Eye (tissue), 1 donor: ENCODE measurements around the gene SNAPC1.
A peak's percentile ranks its signal among the peaks of the same experiment; 100 is the strongest.
"Not testable (repeated sequence)": the region's sequence is repeated elsewhere in the genome, so short reads cannot be mapped to it uniquely, and the experiment has no call there.

ENCODE experiments used
- DNase-seq: peaks from one replicate; pipeline ENCODE4 v3.0.0-alpha.2; 2015

SNAPC1 gene

DNA sequence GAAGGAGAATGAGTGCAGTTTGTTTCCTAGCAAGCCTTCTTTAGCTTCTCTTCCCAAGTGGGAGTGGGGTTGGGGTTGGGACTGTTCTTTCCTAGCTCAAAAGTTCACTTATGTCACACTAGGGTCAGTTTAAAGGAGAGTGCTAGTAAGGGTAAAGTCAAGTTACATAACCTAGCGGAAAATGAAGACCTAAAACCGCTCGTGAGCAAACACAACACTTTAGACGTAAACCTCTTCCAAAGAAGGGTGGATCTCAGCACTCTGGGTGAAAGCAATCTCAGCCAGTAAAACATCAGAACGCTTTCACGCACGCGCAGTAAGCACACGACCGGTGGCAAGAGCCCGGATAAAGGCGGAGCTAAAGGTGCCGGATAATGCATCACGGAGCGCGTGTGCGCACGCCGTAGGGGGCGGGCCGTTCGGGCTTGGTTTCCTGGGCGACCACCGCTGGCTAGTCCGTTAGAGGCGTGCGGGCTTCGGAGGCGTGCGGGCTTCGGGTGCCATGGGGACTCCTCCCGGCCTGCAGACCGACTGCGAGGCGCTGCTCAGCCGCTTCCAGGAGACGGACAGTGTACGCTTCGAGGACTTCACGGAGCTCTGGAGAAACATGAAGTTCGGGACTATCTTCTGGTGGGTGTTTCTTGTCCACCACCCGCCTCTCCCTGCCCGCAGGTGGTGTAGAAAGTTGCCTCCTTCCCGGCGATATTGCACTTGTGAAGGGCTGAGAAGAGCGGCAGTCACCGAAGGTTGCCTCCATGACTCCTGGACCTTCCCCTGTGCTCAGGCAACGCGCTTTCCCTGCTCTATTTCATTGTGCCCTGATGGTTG lies at the start of gene SNAPC1:
SNAPC1 (plus strand) TSS at position 462 of the 828 bp plus-strand sequence; CDS start at position 503, 41 bp downstream.
- DNase-seq: peak; percentile 99

DNA sequence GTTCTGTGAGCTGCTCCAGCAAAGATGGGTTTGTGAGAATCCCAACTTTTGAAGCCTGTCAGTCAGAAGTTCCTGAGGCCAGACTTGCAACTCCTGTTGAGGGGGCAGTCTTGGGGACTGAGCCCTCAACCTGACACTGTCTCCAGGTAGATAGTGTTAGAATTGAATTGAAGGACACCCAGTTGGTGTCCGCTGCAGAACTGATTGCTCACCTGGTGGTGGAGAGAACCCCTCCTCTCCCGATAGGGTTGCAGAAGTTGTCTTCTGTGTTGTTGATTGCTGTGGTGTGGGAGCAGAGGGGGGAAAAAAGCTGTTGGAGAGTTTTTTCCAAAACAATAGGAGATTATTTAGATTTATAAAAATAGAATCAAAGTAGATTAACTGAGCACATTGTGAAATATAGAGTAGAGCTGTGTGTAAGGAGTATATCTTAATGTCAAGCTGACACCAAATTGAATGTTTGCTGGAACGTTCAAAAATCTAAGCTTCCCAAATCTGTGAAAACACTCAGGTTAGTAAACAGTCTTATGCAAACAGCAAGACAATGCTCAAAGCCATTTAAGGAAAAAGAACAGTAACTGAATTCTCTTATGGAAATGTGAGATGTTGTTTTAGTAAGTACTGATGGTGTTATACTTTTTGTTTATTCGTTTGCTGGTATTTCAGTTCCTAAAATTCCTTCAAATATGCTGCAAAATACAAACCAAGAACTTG lies 48.3 kb upstream of the SNAPC1 start:
- no peak for DNase-seq

GRCh38 chr14:61716956-61717355 lies 45.3 kb upstream of the SNAPC1 start:
- DNase-seq: no peak

DNA sequence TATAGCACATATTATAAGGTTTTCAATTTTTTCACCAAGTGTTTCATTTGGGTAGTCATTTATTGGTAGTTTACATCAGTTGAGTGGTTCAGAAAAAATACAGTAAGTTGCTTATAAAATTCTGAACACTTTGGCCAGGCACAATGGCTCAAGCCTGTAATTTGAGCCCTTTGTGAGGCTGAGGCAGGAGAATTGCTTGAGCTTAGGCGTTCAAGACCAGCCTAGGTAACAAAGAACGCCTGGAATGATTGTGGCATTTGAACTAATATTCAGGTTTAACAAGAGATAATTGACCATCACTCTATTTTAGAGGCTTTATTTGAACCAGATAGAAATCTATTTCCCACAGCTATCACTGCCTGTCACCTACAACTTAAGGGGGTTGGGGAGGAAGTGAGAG lies 44.2 kb upstream of the SNAPC1 start:
- DNase-seq: no peak

DNA sequence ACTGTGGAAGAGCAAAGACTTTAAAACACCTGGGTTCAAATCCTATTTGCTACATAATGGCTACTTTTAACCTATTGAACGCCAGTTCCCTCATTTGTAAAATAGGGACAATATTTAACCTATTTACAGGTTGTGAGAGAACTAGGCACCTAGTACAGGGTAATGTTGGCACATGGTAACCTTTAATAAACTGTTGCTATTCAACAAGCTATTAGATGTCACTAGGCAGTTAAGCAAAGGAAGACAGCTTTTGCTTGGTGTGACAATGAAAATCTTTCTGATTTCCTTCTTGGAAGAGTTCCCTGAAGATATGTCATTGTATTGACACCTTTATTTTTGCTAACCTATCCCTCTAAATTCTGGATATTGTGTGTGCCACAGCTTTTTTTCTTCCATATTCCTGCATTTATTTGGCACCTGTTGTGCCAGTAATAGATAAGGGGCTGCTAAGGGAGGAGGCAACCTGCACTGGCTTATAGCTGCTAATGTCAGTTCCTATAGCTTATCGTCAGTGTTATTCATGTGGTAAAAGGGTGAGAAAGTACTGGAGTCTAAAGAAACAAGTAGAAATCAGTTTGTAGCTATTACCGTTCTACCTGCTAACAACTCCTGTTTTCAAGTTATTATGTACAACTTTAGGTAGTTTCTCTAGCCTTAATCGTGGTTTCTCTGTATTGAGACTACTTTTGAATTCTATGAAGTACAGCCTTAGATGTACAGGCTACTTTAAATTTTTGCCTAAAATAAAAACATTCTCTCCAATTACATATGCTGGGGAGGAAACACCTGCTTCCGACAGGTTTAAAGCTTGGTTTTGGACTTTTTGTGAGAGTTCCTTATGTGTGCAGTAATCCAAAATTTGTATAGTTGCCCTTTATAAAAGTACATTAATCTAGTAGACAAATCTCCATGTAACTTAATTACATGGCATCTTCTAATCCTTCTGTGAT lies 42.6 kb upstream of the SNAPC1 start:
- peak; percentile 9 for DNase-seq

DNA sequence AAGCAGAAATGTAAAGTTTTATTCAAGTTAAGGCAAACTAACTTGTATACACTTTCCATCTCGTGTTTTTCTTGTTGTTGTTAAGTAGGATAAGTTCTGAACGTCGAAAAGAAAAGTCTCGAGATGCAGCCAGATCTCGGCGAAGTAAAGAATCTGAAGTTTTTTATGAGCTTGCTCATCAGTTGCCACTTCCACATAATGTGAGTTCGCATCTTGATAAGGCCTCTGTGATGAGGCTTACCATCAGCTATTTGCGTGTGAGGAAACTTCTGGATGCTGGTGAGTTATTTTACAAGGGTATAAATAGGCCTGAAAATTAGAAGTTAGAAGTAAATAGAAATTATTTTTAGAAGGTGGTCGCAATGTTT lies 41.9 kb upstream of the SNAPC1 start:
- no peak for DNase-seq

DNA sequence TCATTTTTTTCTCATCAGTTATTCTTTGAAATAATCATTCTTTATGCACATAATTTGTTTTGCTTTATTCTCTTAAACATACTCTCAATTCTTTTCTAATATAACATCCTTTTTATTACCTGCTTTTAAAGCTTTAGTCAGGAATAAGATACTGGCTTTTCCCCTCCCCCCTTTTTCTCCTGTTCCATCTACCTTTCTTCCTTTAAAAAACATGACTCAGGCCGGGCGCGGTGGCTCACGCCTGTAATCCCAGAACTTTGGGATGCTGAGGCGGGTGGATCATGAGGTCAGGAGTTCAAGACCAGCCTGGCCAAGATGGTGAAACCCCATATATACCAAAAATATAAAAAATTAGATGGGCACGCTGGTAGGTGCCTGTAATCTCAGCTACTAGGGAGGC lies 41.5 kb upstream of the SNAPC1 start:
- DNase-seq: no peak

DNA sequence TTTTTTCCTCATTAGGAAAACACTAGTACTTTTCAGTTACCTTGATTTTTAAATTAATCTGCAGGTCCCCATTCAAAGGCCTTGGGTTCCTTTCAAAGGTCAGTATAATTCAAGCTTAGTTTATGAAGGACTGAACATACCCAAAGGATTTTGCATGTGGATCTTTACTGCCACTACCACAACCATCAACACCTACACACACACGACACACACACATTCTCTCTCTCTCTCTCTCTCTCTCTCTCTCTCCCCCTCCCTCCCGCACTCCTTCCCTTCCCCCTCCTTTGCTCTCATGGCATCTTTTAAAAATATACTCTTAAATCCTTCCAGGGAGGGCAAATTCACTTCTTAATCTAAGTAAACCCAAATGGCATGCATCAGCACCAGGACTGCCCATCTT lies 38.1 kb upstream of the SNAPC1 start:
- DNase-seq: no peak

DNA sequence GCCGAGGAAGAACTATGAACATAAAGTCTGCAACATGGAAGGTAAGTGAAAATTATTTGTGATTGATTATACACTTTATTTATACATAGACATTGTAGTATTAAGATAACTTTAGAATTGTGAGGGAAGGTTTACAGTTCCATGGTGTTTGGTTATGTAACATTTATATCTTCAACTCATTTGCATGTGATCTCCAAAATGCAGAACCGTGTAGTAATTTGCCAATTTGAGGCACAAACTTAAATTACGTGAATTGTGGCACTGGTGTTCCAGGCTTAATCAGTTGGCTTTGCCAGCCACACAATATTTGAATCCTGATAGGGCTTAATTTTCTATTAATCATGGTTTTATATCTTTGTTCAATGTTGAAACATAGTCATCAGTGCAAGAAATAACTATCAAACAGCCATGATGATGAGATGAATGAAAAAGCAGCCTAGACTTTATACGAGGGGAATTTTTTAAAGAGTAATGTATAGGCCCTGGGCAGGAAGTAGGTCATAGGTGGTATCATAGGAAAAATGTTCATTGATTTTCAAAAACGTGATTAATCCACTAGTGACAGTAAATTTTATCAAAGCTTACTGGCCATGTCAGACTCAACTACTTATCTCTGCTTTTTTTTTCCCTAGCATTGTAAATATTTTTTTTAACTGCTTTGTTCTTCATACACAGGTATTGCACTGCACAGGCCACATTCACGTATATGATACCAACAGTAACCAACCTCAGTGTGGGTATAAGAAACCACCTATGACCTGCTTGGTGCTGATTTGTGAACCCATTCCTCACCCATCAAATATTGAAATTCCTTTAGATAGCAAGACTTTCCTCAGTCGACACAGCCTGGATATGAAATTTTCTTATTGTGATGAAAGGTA lies 35.2 kb upstream of the SNAPC1 start:
- no peak for DNase-seq

GRCh38 chr14:61730756-61731373 lies 31.4 kb upstream of the SNAPC1 start:
- peak; percentile 42 for DNase-seq

DNA sequence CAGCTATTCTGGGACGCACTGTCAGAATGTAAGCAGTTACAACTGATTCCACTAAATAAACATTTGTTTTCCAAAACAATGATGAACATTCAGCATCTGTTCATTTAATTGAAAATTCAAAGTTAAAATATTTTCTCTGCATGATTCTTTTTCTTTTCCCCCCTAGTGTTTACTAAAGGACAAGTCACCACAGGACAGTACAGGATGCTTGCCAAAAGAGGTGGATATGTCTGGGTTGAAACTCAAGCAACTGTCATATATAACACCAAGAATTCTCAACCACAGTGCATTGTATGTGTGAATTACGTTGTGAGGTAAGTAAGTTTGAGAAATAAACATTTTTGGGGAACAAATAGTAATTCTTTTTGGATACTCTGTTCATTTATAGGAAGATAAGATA lies 28.2 kb upstream of the SNAPC1 start:
- DNase-seq: no peak

DNA sequence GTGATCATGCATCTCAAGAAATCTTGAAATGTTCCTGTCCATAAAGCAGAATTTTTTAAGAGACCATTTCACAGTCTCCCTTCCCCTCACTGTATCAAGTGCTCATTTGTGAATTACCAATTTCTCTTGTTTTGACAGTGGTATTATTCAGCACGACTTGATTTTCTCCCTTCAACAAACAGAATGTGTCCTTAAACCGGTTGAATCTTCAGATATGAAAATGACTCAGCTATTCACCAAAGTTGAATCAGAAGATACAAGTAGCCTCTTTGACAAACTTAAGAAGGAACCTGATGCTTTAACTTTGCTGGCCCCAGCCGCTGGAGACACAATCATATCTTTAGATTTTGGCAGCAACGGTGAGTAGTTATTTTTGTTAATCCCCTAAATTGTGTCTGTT lies 25.5 kb upstream of the SNAPC1 start:
- DNase-seq: no peak

- no peak for DNase-seq
These were observed 24.3 kb upstream of the SNAPC1 start for GRCh38 chr14:61737915-61738314.

GRCh38 chr14:61739133-61739532 lies 23.1 kb upstream of the SNAPC1 start:
- DNase-seq: no peak

DNA sequence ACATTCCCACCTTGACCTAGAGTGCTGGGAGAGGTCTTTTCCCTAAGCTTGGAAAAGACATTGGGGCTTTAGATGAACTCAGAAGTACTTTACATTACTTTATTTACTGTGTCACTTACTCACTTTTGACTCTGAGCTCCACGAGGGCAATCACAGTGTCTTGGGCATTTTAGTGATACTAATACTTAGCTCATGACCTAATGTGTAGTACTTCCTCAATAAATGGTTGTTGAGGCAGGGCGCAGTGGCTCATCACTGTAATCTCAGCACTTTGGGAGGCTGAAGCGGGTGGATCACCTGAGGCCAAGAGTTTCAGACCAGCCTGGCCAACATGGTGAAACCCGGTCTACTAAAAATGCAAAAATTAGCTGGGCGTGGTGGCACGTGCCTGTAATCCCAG lies 19.8 kb upstream of the SNAPC1 start:
- DNase-seq: no peak

- no peak for DNase-seq
These were observed 18.0 kb upstream of the SNAPC1 start for GRCh38 chr14:61744238-61744637.

DNA sequence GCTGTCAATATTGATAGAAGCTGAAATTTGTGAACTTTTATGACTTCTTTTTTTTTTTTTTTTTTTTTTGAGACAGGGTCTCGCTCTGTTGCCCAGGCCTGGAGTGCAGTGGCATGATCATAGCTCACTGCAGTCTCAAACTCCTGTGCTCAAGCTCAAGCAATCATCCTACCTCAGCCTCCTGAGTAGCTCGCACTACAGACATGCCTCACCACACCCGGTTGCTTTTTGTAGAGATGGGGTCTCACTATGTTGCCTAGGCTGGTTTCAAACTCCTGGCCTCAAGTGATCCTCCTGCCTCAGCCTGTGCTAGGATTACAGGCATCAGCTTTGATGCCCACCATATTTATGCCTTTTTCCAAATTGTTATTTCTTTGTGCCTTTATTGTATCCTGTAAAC lies 15.9 kb upstream of the SNAPC1 start:
- not testable (repeated sequence) for DNase-seq

GRCh38 chr14:61746881-61747280 lies 15.3 kb upstream of the SNAPC1 start:
- no peak for DNase-seq

- DNase-seq: no peak
These were observed 14.9 kb upstream of the SNAPC1 start for GRCh38 chr14:61747342-61747741.

GRCh38 chr14:61749264-61749663 lies 13.0 kb upstream of the SNAPC1 start:
- DNase-seq: no peak

DNA sequence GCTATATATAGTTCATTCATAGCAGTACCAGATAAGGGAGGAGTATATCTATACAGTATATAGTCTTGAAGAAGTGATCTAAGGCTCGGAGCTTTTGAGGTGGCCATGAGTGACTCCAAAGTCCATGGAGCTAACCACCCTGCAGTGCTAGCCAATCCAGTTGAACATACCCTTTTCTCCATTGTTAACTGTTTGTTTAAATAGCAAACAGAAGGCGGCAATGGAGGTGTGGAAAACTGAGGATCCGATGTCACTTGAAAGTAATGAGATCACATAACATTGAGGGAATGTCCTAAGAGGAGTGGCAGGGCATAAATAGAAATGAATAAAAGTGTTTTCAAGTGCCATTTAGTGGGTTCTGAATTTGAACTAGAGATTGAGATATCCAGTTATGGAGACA lies 12.4 kb upstream of the SNAPC1 start:
- DNase-seq: no peak
